HG03280 (cell line): ENCODE data around the gene LTB4R2.
"Not testable (repeated sequence)": the region's sequence is repeated elsewhere in the genome, so short reads cannot be mapped to it uniquely, and the experiment has no call there.

Source experiments
- ATAC-seq: cut with Tn5 transposase; IDR thresholded peaks from one replicate; pipeline ENCODE4 v1.9.1; 2021; ENCODE audit warnings: mild to moderate bottlenecking, moderate library complexity; ENCODE audit not compliant: unreplicated experiment

Gene LTB4R2

DNA sequence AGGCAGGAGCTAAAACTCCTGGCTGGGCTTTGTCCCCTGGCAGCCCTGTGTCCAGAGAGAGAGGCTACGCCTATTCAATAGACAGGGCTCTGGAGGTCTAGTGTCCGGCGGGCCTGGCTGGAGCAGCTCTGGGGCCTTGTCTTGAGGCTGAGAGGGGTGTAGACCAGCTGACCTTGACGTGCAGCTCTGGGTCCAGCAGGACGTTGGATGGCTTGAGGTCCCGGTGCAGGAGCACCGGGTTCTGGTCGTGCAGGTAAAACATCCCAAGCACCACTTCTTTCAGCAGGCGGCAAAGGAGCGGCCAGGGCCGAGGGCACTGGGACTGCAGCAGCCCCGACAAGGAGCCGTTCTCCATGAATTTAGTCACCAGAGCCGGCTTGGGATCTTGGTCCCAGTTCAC is 28.9 kb downstream of the LTB4R2 start:
- ATAC-seq: no peak

- ATAC-seq: peak; percentile 86
Observed at GRCh38 chr14:24339284-24340151, 29.6 kb downstream of the LTB4R2 start, which contains the start of gene RIPK3. RIPK3 (minus strand) TSS chr14:24339991; CDS start chr14:24339826, 165 bp downstream.

GRCh38 chr14:24340606-24341005 is 30.7 kb downstream of the LTB4R2 start:
- no peak for ATAC-seq

GRCh38 chr14:24342889-24343288 is 32.9 kb downstream of the LTB4R2 start:
- no peak for ATAC-seq

GRCh38 chr14:24343795-24344660 is 34.1 kb downstream of the LTB4R2 start:
- no peak for ATAC-seq

DNA sequence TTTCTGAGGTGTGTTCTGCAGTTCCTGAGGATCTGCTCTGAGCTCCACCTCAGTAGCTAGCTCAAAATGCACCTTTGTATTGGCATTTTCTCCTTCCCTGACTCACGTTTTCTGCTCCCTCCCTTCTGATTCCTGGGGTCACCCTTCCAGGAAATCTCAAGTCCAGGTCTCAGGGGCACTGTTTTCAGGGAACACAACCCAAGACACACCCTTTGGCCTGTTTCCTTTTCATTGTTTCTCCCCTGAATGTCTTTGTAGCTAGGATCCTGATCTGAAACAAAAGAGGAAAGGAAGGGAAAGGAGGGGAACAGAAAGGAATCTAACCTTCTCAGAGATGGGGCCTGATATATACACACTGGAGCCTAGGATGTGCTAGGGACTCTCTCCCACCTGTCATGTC is 37.2 kb downstream of the LTB4R2 start:
- ATAC-seq: no peak

- ATAC-seq: no peak
Observed at GRCh38 chr14:24348186-24348585, 38.2 kb downstream of the LTB4R2 start.

- no peak for ATAC-seq
Observed at GRCh38 chr14:24349742-24350141, 39.8 kb downstream of the LTB4R2 start.

- no peak for ATAC-seq
Observed at GRCh38 chr14:24351517-24351916, 41.6 kb downstream of the LTB4R2 start.

DNA sequence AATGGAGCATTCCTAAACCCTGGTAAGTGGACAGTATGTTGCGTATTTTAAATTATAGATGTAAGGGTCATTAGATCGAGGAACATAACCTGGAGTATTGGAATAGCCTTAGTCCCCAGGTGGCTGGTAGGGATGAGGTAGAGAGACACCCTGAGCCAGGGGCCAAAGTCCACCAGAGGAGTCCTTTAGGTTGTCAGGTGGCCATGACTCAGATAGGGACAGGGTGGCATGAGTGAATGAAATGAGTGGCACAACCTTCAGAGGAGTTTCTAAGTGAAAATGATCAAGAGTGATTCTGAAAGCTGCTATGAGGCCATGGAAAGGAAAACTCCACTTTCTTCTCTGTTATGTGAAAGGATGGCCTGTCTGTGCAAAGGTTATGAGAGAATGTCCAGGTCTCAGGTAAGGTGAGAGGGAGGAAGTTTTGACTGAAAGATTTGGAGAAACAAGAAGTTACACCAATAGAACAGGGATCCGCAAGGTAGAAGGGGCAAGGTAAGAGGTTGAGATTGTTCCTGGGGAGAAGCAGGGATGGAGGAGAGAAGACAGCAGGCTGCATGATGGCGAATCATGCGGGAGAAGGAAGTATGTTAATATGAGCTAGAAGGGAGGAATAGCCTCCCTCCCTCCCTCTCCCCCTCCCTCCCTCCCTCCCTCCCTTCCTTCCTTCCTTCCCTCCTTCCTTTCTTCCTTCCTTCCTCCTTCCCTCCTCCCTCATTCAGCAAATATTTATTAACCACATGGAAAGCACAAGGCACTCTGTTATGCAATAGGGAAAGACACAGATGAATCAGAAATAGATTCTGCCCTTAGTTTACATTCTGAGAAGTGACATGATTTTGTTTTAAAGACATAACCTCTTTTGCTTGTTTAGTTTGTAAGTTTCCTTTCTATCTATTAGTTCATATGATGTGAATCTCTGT is 43.9 kb downstream of the LTB4R2 start:
- no peak for ATAC-seq

DNA sequence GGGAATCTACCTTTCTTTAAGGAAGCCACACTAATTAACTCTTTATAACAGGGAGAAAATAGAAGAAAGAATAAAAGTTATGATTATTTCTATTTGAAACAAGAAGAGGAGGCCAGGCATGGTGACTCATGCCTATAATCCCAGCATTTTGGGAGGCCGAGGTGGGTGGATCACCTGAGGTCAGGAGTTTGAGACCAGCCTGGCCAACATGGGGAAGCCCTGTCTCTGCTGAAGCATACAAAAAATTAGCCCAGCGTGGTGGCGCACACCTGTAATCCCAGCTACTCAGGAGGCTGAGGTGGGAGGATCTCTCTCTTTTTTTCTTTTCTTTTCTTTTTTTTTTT is 44.5 kb downstream of the LTB4R2 start:
- not testable (repeated sequence) for ATAC-seq

DNA sequence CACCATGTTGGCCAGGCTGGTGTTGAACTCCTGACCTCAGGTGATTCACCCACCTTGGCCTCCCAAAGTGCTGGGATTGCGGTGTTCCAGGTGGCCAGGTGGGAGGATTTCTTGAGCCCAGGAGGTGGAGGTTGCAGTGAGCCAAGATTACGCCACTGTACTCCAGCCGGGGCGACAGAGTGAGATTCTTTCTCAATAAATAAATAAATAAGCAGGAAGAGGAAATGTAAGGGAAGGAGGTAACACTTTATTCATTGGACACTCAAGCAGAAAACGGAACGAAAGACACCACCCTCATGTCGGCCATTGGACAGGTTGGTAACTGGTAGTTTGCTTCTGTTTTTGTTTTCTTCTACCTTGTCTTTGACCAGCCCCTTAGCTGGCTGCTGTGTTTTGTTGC is 45.1 kb downstream of the LTB4R2 start:
- no peak for ATAC-seq

DNA sequence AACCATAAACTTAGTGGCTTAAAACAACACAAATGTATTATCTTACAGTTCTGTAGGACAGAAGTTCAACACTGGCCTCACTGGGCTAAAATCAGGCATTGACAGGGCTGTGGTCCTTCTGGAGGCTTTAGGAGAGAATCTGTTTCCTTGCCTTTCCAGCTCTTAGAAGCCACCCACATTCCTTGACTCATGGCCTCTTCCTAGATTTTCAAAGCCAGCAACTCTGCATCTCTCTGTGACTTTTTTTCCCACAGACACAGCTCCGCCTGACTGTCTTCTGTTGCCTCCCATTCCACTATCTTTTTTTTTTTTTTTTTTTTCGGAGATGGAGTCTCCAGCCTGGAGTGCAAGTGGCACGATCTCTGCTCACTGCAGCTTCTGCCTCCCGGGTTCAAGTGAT is 46.3 kb downstream of the LTB4R2 start:
- ATAC-seq: no peak

GRCh38 chr14:24360281-24360680 is 50.3 kb downstream of the LTB4R2 start:
- ATAC-seq: no peak

GRCh38 chr14:24361326-24361725 is 51.4 kb downstream of the LTB4R2 start:
- ATAC-seq: no peak
